ENCODE data around the gene ADAT3.

ADAT3 gene

DNA sequence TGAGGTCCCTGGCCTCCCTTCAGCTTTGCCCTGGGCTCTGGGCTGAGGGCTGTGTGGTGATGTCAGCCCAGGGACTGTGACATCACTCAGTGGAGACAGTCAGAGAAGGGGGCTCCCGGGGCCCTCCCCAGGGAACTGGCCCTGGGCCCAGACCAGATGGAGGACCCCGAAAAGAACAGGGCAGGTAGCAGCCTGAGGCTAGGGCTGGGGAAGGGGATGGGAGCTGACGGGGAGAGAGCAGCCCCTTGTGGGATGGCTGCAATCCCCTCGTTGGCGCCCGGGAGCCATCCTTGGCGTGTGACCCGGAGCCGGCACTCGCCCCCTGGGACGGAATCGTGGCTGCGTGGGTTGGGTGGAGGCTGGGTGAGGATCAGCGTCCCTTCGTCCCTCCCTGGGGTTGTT, 49.3 kb downstream of the ADAT3 start:
- TF ChIP-seq, protein P1, sequence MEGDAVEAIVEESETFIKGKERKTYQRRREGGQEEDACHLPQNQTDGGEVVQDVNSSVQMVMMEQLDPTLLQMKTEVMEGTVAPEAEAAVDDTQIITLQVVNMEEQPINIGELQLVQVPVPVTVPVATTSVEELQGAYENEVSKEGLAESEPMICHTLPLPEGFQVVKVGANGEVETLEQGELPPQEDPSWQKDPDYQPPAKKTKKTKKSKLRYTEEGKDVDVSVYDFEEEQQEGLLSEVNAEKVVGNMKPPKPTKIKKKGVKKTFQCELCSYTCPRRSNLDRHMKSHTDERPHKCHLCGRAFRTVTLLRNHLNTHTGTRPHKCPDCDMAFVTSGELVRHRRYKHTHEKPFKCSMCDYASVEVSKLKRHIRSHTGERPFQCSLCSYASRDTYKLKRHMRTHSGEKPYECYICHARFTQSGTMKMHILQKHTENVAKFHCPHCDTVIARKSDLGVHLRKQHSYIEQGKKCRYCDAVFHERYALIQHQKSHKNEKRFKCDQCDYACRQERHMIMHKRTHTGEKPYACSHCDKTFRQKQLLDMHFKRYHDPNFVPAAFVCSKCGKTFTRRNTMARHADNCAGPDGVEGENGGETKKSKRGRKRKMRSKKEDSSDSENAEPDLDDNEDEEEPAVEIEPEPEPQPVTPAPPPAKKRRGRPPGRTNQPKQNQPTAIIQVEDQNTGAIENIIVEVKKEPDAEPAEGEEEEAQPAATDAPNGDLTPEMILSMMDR (IDR thresholded peaks at IDR 0.05; ENCODE audit: low read depth, low read length): no peak
- DNase-seq (ENCODE audit: extremely low read depth, low read depth): no peak

DNA sequence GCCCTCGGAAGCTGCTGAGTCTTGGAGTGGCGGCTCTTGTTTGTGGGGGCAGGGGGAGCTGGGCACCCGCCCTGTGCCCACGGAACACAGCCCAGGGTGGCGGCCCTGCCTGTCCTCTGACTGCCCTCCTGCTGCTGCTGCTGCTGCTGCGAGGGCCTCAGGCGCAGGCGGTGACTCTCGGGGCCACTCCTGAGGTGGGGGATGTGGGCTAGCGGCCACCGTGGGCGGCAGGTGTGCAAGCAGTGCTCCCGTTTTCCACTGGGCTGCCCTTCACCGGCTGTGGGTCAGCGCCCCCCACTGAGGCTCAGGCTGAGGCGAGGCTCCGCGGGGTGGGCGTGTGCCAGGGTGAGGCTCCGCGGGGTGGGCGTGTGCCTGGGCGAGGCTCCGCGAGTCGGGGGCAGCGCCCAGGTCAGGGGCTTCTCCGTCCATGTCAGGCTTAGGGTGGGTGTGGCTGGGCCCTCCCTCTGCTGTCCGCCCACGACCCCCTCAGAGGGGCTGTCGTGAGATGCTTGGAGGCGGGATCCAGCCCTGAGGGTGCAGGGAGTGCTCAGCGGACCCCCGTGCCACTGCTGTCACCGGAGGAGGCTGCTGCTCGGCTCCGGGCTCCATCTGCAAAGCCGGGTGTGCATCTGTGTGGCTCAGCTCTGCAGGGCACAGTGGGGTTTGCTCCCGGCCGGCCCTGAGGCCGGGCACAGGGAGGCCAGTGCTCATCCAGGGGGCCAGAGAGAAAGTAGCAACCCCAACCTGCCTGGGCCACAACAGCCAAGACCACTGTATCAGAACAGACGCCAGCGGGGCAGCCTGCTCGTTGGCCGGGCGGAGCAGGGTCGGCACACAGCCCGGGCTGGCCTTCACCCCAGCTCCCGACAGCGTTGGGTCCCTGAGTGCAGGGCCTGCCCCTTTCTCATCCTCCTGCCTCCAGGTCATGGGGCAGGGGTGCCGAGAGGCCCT, 50.2 kb downstream of the ADAT3 start:
- no peak for DNase-seq (ENCODE audit: extremely low read depth, low read depth)
- TF ChIP-seq, protein P1 (IDR thresholded peaks at IDR 0.05; ENCODE audit: low read depth, low read length): no peak

- TF ChIP-seq, protein P1 (IDR thresholded peaks at IDR 0.05; ENCODE audit: low read depth, low read length): no peak
- DNase-seq (ENCODE audit: extremely low read depth, low read depth): no peak
Measured at GRCh38 chr19:1956122-1956494, 50.9 kb downstream of the ADAT3 start.

GRCh38 chr19:1956868-1957492, 51.8 kb downstream of the ADAT3 start:
- TF ChIP-seq, protein P1 (IDR thresholded peaks at IDR 0.05; ENCODE audit: low read depth, low read length): no peak
- no peak for DNase-seq (ENCODE audit: extremely low read depth, low read depth)

DNA sequence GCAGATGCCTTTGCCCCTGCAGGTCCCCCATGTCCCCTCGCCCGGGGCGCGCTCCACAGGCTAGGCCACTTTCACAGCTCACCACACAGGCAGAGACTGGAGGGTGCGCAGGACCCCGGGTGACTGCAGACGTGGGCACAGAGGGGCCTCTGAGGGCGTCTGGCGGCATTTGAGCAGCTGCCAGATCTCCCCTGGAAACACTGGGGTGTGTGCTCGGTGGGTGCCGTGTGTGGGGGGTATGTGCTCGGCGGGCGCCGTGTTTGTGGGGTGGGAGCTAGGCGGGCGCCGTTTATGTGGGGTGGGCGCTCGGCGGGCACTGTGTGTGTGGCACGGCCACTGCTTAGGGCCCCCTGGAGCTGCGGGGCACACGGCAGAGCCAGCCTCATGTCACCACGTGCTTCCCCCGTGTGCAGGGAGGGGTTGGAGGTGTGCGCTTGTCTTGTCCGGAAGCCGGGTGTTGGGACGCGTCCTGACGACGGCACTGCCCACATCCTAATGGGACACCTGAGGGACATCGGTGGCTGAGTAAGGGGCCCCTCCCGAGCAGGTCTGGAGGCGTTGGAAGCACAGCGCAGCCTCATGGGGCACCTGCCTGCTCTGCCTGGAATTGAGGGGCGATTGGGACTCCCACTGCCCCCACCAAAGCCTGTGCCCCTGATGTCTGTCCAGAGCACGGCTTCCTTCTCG, 52.5 kb downstream of the ADAT3 start:
- no peak for DNase-seq (ENCODE audit: extremely low read depth, low read depth)
- TF ChIP-seq, protein P1 (IDR thresholded peaks at IDR 0.05; ENCODE audit: low read depth, low read length): no peak

GRCh38 chr19:1959928-1960589, 54.9 kb downstream of the ADAT3 start:
- no peak for DNase-seq (ENCODE audit: extremely low read depth, low read depth)
- TF ChIP-seq, protein P1 (IDR thresholded peaks at IDR 0.05; ENCODE audit: low read depth, low read length): no peak
